GM19351 (cell line): ENCODE results near the gene MYO7B.

Experiments used
- ATAC-seq: cut with Tn5 transposase; IDR thresholded peaks from one replicate; pipeline ENCODE4 v1.9.1; 2021; ENCODE audit warnings: mild to moderate bottlenecking, moderate library complexity; ENCODE audit not compliant: unreplicated experiment

The MYO7B gene

GRCh38 chr2:127674241-127675209 lies 139.0 kb downstream of the MYO7B start:
- ATAC-seq = no peak

- ATAC-seq = no peak
Measured at GRCh38 chr2:127675331-127676261, 140.1 kb downstream of the MYO7B start, which contains the start of gene LIMS2. Gene LIMS2, minus strand, starts transcription at chr2:127675530. Its CDS starts 506 bp downstream, at chr2:127675024.

GRCh38 chr2:127676906-127677305 lies 141.4 kb downstream of the MYO7B start:
- ATAC-seq = no peak

- no peak for ATAC-seq
Measured at GRCh38 chr2:127678531-127678930, 143.0 kb downstream of the MYO7B start.

GRCh38 chr2:127678991-127679390 lies 143.5 kb downstream of the MYO7B start:
- ATAC-seq = no peak

- ATAC-seq = no peak
Measured at GRCh38 chr2:127679680-127680361, 144.3 kb downstream of the MYO7B start.

- no peak for ATAC-seq
Measured at GRCh38 chr2:127680706-127681287, 145.3 kb downstream of the MYO7B start.

- ATAC-seq = no peak
Measured at GRCh38 chr2:127681288-127681804, 145.9 kb downstream of the MYO7B start.

GRCh38 chr2:127681976-127682857 lies 146.7 kb downstream of the MYO7B start:
- no peak for ATAC-seq

GRCh38 chr2:127683056-127683455 lies 147.6 kb downstream of the MYO7B start:
- no peak for ATAC-seq

- no peak for ATAC-seq
Measured at GRCh38 chr2:127683757-127684156, 148.3 kb downstream of the MYO7B start.

GRCh38 chr2:127685410-127686080 lies 150.1 kb downstream of the MYO7B start:
- ATAC-seq = no peak
